HG03066 (cell line): ENCODE data around the gene CALM3.
A peak's percentile ranks its signal among the peaks of the same experiment; 100 is the strongest.
"Not testable (repeated sequence)": the region's sequence is repeated elsewhere in the genome, so short reads cannot be mapped to it uniquely, and the experiment has no call there.

ENCODE experiments used
- ATAC-seq: cut with Tn5 transposase; IDR thresholded peaks from one replicate; pipeline ENCODE4 v1.9.1; 2021; ENCODE audit warnings: low read depth; ENCODE audit not compliant: unreplicated experiment

The CALM3 gene

DNA sequence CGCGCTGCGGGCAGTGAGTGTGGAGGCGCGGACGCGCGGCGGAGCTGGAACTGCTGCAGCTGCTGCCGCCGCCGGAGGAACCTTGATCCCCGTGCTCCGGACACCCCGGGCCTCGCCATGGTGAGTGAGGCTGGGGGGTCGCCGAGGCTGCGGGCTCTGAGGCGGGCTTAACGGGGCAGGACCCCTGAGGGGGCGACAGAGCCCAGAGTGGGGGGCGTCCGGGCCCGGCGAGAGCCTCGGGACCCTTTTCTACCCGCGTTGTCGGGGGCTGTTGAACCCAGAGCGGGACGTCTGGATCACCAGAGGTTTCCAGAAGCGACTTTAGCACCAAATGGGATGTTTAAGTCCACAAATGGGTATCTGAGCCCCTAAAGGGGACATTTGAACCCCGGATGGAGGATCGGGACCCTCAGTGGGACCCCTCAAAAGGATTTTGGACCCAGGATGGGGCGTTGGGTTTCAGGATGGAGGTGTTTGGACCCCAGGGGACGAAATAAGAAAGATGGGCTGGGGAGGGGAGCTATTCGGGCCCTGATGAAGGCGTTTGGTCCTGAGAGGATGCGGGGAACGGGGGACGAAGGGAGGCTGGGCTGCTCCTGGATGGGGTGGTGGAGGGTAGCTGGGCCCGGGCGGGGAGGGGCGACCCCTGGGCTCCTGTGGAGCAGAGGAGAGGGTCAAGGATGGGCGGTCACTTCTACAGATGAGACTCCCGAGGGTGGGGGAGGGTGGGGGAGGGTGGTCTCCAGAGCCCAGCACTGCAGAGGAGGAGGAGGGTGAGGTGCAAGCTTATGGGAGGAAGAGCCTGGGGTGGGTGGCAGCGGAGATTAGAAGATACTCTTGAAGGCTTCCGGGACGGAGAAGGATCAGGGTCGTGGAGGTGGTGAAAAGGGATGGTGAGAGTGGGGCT, at the start of gene CALM3:
TSS of gene CALM3 (plus strand) at position 13 of the 907 bp plus-strand sequence. CDS start at position 118, 105 bp downstream.
- peak; percentile 3 for ATAC-seq

DNA sequence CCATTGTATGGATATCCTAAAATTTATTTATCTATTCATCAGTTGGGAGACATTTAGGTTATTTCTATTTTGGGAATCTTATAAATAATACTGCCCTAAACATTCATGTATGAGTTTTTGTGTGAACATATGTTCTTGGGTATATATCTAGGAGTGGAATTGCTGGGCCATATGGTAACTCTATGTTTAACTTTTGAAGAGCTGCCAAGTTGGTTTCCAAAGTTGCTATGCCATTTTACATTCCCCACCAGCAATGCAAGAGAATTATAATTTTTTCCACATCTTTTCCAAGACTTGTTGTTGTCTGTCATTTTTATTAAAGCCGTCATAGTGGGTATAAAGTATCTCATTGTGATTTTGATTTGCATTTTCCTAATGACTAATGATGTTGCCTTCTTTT, 48.2 kb upstream of the CALM3 start:
- ATAC-seq = no peak

DNA sequence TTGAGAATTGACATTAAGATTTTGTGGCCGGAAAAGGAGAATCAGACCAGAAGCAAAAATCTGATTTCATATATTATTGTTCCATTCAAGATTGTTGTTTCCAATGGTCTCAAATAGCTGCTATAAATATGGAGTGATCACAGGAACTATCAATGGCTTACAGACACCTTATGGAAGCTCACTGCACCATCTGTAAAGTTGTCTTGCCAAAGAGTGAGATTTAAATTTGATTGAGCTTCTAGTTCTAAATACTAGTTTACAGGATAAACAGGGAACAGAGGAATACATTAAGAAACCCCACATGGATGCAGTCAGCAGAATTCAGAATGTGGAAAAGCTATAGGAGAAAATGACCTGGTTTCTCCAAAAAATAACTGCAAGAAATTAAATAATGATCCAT, 47.0 kb upstream of the CALM3 start:
- ATAC-seq = no peak

DNA sequence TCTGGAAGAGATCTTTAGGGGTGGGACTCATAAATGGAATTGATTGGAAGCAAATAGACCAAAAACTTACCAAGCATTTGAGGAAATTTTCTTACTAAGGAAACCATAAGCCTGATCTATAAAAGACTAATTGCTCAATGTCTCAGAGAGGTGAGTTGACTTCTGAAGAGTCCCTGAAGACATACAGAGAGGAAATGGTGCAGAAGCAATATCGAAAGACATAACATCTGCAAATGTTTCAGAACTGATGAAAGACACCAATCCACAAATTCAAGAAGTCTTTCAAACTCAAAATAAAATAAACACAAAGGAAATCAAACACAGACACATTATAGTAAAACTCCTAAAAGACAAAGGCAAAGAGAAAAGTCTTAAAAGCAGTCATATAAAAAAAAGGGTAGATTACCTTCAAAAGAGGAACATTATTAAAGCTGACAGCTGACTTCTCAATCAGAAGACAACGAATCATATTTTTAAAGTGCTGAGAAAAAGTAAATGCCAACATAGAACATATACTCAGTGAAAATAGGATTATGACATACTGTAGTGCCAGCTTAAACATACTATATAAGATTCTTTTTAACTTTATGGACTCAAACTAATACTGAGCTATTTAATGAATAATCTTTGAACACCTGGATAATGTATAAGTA, 45.4 kb upstream of the CALM3 start:
- ATAC-seq = no peak

DNA sequence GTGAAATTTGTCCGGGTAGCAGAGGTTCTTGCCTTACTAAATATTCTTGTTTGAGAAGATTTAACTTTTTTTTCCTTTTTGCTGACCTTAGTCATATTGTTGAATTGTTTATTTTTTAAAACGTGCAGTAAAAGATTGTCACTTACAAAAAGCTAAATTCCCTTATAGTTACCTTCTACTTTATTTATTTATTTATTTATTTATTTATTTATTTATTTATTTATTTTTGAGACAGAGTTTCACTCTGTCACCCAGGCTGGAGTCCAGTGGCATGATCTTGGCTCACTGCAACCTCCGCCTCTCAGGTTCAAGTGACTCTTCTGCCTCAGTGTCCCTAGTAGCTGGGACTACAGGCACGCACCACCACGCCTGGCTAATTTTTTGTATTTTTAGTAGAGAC, 44.7 kb upstream of the CALM3 start:
- not testable (repeated sequence) for ATAC-seq

DNA sequence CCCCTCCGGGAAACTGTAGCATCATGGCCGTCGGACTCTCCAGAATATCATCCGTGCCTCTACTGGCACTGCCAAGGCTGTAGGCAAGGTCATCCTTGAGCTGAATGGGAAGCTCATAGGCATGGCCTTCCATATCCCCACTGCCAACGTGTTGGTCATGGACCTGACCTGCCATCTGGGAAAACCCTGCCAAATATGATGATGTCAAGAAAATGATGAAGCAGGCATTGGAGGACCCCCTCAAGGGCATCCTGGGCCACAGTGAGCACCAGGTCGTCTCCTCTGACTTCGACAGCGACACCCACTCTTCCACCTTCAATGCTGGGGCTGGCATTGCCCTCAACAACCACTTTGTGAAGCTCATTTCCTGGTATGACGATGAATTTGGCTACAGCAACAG, 41.9 kb upstream of the CALM3 start:
- ATAC-seq = no peak

DNA sequence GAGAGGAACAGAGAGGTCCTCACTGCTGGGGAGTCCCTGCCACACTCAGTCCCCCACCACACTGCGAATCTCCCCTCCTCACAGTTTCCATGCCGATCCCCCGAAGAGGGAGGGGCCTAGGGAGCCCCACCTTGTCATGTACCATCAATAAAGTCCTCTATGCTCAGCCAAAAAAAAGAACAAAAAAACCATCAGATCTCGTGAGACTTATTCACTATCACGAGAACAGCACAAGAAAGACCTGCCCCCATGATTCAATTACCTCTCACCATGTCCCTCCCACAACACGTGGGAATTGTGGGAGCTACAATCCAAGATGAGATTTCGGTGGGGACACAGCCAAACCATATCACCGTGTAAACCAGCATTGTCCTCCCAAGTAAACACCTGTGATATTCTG, 41.5 kb upstream of the CALM3 start:
- ATAC-seq = not testable (repeated sequence)

DNA sequence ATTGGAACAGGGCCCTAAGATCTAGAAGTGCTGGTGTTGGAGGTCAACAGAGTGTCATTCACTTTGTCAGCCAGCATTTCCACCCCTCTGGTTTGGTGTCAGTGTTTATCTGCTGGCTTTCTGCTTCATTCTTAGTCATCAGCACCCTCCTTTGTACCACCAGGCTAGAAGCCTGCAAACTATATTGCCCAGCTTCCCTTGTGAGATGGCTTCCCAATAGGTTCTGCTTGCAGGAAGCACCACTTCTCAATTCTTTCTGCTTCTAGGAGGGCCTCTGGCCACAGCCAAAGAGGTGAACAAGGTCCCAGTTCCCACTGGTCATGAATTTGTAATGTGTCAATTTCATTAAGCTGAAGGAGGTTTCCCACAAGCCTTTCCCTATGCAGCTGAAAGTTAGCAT, 36.4 kb upstream of the CALM3 start:
- ATAC-seq = no peak

DNA sequence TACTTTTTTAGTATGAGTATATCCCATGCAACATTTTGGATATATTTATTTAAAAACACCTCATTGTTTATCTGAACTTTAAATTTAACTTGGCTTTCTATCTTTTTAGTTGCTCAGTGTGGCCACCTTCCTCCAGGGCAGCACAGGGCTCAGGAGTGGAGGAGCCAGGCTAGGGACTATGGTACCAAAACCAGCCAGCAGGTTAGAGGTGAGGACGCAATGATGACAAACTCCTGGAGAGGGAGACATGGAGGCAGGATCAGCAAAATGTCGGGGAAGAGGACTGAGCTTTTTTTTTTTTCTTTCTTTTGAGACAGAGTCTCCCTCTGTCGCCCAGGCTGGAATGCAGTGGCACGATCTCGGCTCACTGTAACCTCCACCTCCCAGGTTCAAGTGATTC, 29.6 kb upstream of the CALM3 start:
- ATAC-seq = no peak

DNA sequence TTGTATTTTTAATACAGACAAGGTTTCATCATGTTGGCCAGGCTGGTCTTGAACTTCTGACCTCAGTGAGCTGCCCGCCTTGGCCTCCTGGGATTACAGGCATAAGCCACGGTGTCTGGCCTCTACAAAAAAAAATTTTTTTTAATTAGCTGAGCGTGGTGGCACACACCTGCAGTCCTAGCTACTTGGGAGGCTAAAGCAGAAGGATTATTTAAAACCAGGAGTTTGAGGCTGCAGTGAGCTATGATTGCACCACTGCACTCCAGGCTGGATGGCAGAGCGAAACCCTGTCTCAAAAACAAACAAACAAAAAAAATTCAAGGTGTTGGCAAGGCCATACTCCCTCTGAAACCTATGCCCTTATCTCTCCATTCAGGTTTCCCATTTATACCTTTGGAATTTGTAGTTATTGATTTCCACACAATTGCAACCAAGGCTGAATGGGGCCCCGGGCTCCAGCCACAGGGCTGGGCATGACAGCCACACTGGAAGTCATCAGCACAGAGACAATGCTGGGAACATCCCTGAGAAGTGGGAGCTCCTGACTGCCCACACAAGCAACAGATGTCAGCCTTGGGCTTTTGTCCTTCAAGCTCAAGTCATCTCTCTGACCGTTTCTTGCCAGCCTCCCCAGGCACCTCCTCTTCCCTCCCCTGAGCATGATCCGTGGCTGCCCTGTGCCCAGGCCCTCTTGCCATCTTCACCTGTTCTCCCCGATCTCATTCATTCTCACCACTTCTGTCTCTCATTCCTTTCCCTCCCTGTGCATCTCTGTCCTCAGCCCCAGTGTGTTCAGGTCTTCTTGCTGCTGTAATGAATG, 27.2 kb upstream of the CALM3 start:
- no peak for ATAC-seq

DNA sequence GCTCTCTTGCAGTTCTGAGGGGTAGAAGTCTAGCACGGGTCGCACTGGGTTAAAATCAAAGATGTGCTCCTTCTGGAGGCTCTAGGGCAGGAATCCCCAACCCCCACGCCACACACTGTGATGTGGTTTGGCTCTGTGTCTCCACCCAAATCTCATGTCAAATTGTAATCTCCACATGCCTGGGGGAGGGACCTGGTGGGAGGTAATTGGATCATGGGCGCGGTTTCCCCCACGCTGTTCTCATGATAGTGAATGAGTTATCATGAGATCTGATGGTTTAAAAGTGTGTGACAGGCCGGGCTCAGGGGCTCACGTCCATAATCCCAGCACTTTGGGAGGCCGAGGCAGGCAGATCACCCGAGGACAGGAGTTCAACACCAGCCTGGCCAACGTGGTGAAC, 26.6 kb upstream of the CALM3 start:
- ATAC-seq = no peak

DNA sequence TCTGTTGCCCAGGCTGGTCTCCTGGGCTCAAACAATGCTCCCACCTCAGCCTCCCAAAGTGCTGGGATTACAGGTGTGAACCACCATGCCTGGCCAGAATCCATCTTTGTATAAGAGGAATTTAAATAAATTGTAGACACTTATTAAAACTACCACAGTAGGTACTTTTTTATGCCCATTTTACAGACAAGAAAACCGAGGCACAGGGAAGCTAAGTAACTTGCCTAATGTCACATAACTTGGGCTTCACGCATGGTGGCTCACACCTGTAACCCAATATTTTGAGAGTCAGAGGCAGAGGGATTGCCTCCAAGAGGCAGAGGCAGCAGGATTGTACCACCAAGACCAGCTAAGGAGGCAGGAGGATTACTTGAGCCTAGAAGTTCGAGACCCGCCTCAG, 22.7 kb upstream of the CALM3 start:
- ATAC-seq = no peak

DNA sequence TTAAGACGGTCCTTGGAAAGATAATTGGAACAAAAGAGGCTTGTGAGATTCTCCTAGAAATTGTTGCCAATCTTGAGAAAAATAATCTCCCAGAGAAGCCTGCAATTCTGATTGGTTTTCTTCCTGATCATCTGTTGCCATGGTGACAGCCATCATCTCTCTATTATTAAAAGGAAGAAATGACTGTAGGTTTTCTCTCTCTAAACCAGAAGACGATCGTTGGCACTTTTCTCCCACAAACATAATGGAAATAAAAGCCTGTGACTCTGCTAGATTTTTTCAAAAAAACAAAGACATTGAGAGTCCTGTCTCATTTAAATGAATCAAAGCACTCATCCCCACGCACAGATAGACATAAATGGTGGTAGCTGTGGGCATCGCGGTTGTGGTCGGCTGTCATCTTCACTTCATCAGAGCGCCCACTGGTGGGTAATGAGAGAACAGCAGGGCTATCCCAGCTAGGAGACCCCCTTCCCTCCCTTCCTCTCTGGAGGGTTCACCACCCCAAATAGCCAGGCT, 21.7 kb upstream of the CALM3 start:
- ATAC-seq = no peak

DNA sequence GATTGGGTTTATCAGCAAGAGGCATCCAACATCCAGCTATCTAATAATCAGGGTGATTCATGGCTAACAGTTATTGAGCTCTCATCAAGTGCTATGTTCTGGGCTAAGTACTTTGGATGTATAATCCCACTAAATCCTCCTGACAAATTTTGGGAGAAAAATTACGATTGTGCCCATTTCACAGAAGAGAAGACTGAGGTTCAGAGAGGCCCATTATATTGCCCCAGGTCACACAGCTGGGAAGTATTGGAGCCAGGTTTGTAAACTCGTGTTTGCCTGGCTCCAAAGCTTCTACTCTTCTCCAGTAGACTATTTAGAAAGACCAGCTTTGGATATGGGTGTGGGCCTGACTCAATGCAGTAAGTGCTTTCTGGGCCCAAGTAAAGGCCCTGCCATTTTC, 20.9 kb upstream of the CALM3 start:
- no peak for ATAC-seq

DNA sequence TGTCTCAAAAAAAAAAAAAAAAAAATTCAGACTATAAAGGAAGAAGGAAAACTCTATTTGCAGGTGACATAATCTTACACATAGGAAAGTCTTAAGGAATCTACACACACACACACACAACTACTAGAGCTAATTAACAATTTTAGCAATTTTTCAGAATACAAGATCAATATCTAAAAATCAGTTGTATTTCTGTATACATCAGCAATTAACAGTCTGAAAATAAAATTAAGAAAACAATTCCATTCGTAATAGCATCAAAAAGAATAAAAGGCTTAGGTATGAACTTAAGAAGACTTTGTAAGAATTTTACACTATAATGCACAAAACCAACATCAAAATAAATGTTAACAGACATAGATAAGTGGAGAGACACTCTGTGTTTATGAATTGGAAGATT, 15.6 kb upstream of the CALM3 start:
- ATAC-seq = no peak

DNA sequence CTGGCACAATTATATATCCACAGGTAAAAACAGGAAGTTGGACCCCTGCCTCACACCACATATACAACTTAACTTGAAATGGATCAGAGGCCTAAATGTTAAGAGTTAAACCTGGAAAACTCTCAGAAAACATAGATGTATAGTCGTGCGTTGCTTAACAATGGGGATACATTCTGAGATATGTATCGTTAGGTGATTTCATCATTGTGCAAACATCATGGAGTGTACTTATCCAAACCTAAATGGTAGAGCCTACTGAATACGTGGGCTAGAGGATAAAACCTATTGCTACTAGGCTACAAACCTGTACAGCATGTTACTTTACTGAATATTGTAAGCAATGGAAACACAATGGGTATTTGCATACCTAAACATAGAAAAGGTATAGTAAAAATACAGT, 14.8 kb upstream of the CALM3 start:
- no peak for ATAC-seq

DNA sequence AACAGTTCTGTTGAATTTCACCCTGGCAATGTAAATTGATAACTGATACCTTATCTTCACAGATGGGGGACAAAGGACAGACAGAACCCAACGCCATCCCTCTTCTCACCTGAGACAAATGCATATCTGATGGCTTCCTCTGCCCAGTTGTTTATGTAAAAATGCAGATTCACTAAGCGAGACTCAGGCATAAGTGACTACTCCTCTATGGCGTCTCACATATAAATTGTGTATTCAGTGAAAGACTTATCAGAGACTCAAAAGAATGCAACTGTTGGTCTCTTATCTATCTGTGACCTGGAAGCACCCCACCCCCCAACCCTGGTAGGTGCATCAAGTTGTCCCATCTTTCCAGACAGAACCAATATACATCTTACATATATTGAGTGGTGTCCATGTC, 13.3 kb upstream of the CALM3 start:
- ATAC-seq = no peak

DNA sequence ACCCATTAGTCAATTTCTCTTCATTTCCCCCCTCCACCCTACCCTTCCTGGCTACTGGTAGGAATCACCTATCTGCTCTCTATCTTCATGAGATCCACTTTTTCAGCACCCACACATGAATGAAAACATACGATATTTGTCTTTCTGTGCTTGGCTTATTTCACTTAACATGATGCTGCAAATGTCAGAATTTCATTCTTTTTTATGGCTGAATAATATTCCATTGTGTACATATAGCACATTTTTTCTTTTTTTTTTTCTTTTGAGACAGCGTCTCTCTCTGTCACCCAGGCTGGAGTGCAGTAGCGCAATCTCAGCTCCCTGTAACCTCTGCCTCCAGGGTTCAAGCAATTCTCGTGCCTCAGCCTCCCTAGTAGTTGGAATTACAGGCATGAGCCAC, 9.9 kb upstream of the CALM3 start:
- ATAC-seq = no peak

DNA sequence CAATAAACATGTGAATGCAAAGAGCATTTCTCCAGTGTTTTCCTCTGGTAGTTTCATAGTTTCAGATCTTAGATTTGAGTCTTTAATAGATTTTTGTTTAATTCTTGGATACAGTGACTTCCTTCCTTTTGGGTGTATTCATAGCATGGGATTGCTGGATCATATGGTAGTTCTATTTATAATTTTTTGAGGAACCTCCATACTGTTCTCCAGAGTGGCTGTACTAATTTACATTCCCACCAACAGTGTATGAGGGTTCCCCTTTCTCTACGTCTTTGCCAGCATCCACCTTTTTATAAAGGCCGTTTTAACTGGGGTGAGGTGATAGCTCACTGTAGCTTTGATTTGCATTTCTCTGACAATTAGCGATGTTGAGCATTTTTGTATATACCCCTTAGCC, 9.3 kb upstream of the CALM3 start:
- no peak for ATAC-seq

DNA sequence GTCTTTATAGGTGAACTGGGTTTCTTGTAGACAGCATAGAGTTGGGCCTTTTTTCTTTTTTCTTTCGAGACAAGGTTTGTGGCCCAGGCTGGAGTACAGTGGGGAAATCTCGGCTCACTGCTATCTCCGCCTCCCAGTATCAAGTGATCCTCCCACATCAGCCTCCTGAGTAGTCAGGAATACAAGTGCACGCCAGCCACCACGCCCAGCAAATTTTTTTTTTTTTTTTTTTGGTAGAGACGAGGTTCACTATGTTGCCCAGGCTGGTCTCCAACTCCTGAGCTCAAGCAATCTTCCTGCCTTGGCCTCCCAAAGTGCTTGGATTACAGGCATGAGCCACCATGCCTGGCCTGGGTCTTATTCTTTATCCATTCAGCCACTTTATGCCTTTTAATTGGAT, 5.1 kb upstream of the CALM3 start:
- no peak for ATAC-seq

DNA sequence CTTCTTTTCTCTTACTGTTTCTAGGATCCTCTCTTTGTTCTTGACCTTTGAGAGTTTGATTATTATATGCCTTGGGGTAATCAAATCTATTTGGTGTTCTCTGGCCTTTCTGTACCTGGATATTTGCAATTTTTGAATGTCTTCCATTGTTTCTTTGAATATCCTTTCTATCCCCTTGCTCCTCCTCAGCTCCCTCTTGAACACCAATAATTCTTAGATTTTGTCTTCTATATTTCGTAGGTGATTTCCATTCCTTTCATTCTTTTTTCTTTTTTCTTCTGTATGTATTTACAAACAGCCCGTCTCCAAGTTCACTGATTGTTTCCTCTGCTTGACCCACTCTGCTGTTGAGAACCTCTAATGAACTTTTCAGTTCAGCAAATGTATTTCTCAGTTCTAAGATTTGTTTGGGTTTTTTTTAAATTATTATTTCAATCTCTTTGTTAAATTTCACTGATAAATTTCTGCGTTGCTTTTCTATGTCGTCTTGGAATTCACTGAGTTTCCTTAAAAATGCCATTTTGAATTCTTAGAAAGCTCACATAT, 2.7 kb upstream of the CALM3 start:
- no peak for ATAC-seq
